Measurements from ENCODE around the gene SCIN.

Gene SCIN

GRCh38 chr7:12570168-12570533 lies 369 bp upstream of the SCIN start:
- DNase-seq, result no peak

GRCh38 chr7:12571691-12572090 lies 1.2 kb downstream of the SCIN start:
- DNase-seq, result no peak

GRCh38 chr7:12572941-12573575 lies 2.5 kb downstream of the SCIN start:
- DNase-seq, result no peak

GRCh38 chr7:12573885-12574284 lies 3.4 kb downstream of the SCIN start:
- DNase-seq, result no peak

GRCh38 chr7:12578930-12579640 lies 8.6 kb downstream of the SCIN start:
- DNase-seq, result no peak

GRCh38 chr7:12581897-12582296 lies 11.4 kb downstream of the SCIN start:
- no peak for DNase-seq

GRCh38 chr7:12582362-12582761 lies 11.8 kb downstream of the SCIN start:
- DNase-seq, result no peak

GRCh38 chr7:12583176-12583575 lies 12.7 kb downstream of the SCIN start:
- no peak for DNase-seq

GRCh38 chr7:12583922-12584321 lies 13.4 kb downstream of the SCIN start:
- no peak for DNase-seq

- DNase-seq, result no peak
Observed at GRCh38 chr7:12584930-12585329, 14.4 kb downstream of the SCIN start.

- no peak for DNase-seq
Observed at GRCh38 chr7:12586271-12586670, 15.8 kb downstream of the SCIN start.

- no peak for DNase-seq
Observed at GRCh38 chr7:12588259-12588904, 17.9 kb downstream of the SCIN start.

- DNase-seq, result no peak
Observed at GRCh38 chr7:12590559-12590958, 20.0 kb downstream of the SCIN start.

GRCh38 chr7:12594122-12594897 lies 23.8 kb downstream of the SCIN start:
- no peak for DNase-seq

GRCh38 chr7:12595148-12595547 lies 24.6 kb downstream of the SCIN start:
- DNase-seq, result no peak

GRCh38 chr7:12596225-12596790 lies 25.8 kb downstream of the SCIN start:
- no peak for DNase-seq

- no peak for DNase-seq
Observed at GRCh38 chr7:12601302-12601869, 30.9 kb downstream of the SCIN start.

GRCh38 chr7:12607134-12607533 lies 36.6 kb downstream of the SCIN start:
- DNase-seq, result no peak

- DNase-seq, result no peak
Observed at GRCh38 chr7:12609561-12609960, 39.0 kb downstream of the SCIN start.

- DNase-seq, result no peak
Observed at GRCh38 chr7:12610899-12611298, 40.4 kb downstream of the SCIN start.

GRCh38 chr7:12612622-12613021 lies 42.1 kb downstream of the SCIN start:
- no peak for DNase-seq

- no peak for DNase-seq
Observed at GRCh38 chr7:12619461-12620069, 49.0 kb downstream of the SCIN start.

All from stimulated activated naive CD4-positive, alpha-beta T cell (primary cell).